GM19099 (cell line): ENCODE data around the gene OLA1.

ENCODE experiments used
- POLR2A ChIP-seq: IDR thresholded peaks from 3 replicates; pipeline ENCODE4 v1.6.1; 2011; ENCODE audit warnings: low read depth; ENCODE audit not compliant: insufficient read length; ENCODE audit errors: extremely low read depth

OLA1 gene

DNA sequence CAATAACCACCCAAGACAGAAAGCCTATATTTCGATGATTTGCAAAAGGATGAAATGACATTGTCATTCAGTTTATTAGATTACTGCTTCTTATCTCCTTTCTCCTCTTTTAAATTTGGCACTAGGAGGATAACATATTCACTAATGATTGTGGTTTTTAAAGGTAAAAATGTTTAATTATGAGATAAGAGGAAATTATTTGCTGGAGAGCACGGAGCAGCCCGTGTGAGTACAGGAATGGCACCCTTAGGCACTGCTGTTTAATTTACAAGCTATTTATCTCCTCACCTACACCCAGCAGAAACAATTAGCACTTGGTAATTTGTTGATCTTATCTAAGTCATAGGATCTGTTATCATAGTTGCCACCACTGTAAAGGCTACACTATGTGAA lies 195.8 kb downstream of the OLA1 start:
- no peak for TF ChIP-seq POLR2A

DNA sequence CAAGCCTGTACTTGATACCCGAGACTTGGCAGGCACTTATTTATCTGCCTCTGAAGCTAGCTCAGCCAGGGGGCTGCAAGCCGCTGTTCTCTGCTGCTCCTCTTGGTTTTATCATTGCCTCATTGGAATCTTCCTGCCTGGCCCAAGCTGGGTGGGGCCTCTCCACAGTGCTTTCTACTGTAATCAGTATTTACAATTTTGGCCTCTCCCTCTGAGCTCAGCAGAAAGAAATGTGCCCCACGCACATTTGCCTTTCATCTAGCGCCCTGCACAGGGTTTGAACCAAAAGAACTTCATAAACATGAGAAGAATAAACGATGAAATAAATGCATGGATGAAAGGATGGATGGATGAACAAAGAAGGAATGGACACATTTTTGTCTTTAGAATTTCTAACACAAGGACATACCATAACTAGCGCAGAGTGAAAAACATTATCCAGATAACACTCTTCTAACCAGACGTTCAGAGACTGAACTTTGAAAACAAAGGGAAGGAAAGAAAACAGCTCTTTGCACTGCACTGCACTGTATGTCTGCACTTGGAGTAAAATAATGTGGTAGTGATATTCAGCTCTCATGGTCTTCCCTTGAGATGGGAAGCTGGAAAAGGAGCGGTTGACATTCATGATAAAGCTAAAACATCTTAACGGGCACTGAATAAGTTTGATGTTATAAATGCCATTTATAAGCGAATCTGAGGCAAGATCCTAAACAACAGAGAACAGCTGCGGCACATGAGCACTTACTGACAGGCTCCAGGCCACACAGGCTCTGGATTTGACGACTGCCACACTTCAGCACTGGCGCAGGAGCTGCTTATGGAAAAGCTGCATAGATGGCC lies 196.4 kb downstream of the OLA1 start:
- no peak for TF ChIP-seq POLR2A

DNA sequence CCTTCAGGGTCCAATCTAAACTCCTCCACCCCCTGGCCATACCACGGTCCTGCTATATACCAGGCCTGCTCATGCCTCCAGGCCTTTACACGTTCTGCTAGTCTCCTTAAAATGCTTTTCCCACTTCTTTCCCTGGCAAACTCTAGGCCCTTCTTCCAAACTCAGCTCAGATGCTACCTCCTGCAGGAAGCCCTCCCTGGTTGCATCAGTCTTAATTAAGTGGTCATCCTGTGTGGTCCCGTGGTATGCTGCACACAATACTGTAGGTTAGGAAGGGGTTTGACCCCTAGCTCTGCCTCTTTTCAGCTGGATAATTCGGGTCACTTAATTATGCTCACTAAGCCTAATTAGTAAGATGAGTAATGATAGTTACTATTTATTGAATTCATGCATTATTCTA lies 197.3 kb downstream of the OLA1 start:
- no peak for TF ChIP-seq POLR2A

DNA sequence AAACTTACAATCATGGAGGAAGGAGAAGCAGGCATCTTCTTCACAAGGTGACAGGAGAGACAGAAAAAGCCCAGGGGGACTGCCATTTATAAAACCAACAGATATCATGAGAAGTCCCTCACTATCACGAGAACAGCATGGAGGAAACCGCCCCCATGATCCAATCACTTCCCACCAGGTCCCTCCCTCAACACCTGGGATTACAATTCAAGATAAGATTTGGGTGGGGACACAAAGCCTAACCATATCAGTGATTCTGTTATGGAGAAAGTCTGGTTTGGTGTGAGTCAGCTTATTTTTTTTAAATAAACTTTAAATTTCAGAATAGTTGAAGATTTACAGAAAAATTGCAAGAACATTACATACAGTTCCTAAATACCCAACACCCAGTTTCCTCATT lies 198.4 kb downstream of the OLA1 start:
- TF ChIP-seq POLR2A: no peak

DNA sequence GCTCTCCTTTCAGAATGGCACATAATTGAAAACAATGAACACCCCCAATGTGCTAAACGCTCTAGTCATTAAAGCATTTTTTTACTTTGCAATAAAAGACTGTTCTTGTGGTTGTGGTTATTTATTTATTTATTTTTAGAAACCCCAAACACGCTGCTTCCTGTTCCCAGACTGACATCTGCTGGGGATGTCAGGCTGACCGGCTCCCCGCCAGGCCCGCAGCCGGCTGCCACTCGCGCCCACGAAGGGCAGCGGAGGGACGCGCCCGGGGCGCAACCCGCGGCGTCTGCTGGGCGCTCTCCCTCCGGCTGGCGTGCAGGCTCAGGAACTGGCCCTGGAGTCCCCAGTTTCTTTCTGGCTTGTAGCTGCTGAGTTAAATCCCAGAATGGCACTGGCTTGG lies 200.1 kb downstream of the OLA1 start:
- no peak for TF ChIP-seq POLR2A

DNA sequence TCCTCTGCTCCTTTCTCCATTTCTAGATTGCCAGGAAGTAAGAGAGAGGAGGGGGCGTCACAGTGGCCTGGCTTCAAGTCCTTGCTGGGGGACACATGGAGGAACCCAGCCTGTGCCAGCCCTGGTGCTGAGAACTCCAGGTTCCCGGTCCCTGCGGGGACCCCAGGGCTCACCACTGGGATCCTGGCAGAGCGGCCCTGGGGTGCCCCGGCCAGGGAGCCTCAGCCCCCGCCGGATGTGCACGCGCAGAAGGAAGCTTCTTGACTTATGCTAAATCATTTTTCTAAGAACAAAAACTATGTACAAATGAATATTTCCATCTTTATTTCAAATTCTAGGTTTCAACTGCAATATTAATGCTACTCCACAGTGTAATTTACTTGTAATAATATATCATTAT lies 200.6 kb downstream of the OLA1 start:
- no peak for TF ChIP-seq POLR2A

DNA sequence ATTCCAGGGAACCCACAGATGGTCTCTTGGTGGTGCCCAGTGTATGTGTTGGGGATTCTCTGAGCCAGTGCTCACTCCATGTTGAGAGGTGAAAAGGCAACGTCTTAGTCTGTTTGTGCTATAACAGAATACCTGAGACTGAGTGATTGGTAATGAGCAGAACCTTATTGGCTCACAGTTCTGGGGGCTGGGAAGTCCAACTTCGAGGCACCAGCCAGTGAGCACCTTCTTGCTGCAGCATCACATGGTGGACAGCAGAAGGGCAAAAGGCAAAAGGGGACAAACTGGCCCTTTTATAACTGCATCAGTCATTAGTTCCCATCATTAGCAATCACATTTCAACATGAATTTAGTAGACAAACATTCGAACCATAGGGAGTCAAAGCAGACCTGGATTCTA lies 202.2 kb downstream of the OLA1 start:
- TF ChIP-seq POLR2A: no peak

DNA sequence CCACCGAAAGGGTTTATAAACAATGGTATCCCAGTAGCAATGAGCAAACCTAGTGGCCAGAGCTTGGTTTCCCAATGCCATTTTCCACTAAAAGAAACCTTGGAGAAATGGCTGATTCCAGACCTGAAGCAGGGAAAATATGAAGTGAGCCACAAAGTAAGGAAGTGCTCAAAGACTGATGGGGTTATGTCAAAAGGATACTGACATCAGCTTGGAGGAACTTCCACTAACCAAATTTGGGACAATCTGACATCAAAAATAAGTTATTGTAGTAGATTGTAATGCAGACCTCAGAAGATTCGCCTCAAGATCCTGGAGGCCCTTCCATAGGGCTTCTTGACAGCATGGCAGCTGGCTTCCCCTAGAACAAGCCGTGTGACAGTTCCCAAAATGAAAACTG lies 203.8 kb downstream of the OLA1 start:
- no peak for TF ChIP-seq POLR2A

DNA sequence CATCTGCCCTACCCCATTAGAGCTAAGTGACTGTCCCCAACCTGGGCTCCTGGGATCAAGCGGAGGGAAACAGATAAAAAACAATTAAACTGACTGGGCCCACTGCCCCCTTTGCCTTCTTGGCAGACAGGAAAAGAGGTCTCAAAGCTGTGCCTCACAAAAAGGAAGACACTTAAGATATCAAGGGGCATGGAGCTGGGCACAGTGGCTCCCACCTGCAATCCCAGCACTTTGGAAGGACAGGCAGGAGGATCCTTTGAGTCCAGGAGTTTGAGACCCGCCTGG lies 208.0 kb downstream of the OLA1 start:
- no peak for TF ChIP-seq POLR2A

DNA sequence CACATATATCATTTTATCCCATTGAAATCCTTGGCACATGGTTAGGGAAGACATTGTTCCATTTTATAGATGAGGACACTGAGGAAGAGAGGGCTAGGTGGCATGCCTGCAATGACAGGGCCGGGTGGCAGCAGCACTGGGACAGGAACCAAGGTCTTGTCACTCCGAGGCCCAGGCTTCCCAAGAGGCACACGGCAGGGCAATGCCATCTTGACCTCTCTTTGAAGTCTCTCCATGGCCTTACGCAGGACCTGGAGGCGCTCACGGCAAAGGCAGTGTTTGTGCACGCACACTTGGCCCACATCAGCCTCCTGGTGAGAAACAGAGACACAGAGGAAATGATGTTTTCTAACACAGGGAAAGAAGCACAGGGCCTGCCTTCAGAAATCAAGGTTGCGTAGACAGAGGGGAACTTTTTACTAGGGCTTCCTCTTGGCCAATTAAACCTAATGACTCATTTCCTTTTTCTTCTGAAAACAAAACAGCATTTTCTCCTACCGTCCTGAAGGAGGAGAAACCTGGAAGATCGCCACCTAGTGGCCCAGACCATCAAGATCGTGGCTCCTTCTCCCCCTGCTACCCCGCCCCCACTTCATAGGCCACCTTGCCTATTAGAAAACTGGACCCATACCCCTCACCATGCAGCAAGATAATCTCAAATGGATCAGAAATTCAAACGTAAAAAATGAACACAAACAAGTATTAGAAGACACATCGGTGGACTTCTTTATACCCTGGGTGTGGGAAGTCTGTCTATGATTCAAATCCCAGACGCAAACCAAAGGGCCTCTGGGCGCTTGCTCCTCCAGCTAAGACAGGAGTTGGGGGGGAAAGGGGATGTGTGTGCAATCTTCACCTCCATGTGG lies 208.5 kb downstream of the OLA1 start:
- TF ChIP-seq POLR2A: peak; percentile 40

DNA sequence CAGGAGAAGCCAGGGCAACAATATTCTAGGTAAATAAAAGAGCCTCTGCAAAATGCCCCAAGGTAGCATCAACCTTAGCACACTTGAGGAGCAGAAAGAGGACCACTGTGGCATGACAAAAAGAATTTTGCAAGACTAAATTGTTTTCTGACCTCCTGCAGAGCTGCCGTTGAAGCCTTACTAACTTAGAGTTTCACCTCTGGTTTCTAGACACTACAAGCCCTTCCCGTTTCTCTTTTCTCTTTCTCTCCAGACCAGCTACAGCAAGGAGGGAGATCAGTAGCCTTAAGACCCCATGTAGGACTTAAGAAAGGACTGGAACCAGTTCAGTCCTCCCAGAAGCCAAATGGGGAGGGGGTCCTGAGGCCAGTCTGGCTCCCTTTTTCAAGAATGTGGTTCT lies 209.9 kb downstream of the OLA1 start:
- TF ChIP-seq POLR2A: no peak

DNA sequence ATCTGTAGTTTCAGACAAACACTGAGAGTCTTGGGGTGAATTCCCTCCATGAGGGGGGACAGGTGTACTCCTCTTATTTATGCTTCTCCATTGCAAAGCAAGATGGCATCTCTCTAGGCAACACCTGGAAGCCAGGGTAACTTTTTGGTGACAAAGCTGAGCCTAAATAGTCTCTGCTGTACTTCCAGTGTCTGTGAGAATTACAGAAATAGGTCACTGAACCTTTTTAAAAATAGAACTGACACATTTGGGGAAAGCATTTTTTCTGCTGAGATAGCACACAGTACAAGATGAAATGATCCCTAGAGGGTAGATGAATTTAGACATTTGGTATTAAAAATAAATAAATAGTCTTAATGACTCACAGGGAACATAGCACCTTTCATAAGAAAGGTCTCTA lies 211.5 kb downstream of the OLA1 start:
- no peak for TF ChIP-seq POLR2A

DNA sequence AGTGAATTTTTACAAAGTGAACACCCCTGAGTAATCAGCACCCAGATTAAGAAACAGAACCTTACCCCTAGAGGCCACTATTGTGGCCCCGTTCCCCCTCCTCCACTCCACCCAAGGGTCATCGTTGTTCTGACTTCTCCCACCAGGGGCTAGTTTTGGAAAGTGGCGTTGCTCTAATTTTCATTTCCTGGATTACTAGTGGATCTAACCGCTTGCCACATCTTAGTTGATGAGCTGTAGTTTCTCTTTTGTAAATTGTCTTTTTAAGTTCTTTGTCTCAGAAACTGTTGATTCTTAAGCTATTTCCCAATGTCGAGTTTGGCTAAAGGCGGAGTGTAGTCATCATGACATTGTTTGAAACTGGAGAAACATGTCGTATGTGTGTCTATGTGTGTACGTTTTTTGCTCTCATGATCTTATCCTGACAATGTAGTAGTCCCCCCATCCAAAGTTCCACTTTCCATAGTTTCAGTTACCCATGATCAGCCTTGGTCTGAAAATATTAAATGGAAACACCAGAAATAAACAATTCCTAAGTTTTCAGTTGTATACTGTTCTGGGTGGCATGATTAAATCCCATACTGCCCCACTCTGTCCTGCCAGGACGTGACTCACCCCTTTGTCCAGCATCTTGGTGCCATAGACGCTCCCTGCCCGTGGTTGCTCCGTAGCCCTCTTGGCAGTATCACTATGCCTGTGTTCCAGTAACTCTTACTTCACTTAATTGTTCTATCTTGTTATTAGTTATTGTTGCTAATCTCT lies 212.2 kb downstream of the OLA1 start:
- no peak for TF ChIP-seq POLR2A

DNA sequence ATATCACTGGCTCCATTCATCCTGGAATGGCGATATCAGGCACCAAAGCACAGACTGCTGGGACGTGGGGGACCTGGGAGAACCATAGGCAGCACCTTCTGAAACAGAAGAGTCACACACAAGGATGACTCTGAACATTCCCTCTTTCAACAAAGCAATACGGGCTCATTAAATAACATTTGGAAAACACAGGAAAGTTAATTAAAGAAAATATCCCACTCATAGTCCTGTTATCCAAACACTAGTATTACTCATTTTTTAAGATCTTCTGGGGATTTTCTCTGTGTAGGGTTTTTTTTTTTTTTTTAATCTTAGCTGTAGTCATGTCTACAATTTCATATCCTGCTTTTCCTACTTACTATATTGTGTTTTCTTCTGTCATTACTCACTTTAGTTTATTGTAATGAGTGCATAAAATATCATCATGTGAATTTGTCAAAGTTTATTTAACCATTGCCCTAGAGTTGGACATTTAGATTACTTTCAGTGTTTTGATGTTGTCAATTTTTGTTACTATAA lies 213.2 kb downstream of the OLA1 start:
- TF ChIP-seq POLR2A: no peak

DNA sequence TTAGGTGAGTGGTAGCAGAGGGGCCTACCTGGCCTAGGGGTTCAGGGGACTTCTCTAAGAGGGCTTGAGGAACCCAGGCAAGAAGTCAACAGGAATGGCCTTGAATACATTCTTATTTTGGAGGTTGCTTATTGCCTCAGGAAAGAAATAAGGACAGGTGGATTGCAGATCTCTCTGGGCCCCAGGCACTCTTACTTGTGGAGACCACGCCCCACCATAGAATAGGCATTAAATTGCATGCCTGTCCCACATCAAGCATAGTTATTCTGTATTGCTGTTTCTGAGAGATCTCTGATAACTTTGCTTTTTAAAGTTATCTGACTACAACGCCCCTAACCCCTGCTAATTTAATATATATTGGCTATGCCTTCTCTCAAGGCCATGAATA lies 215.2 kb downstream of the OLA1 start:
- TF ChIP-seq POLR2A: no peak
